HUES64 (cell line): ENCODE data around the gene JUNB. TPM values are rescaled to one million over a fixed set of nuclear protein-coding genes. Genes with fewer than 3 reads are reported as not detected.
A peak's percentile ranks its signal among the peaks of the same experiment; 100 is the strongest.

Experiments used
- H3K27ac ChIP-seq: 2 replicates; pipeline ENCODE4 v1.7.0; 2013; ENCODE audit warnings: low read depth, low read length, inconsistent platforms
- H3K27me3 ChIP-seq: 2 replicates; pipeline ENCODE4 v1.6.1; 2013; ENCODE audit warnings: mild to moderate bottlenecking, low read length; ENCODE audit not compliant: insufficient read depth
- H3K36me3 ChIP-seq: 2 replicates; pipeline ENCODE4 v1.6.1; 2013; ENCODE audit warnings: mild to moderate bottlenecking, low read length; ENCODE audit not compliant: insufficient read depth
- H3K4me1 ChIP-seq: 2 replicates; pipeline ENCODE4 v1.6.1; 2013; ENCODE audit warnings: mild to moderate bottlenecking, low read length, moderate library complexity; ENCODE audit not compliant: insufficient read depth
- H3K4me3 ChIP-seq: 2 replicates; pipeline ENCODE4 v1.5.1; 2013; ENCODE audit warnings: mild to moderate bottlenecking, low read length, moderate library complexity
- H3K9ac ChIP-seq: 2 replicates; pipeline ENCODE4 v1.6.1; 2013; ENCODE audit warnings: mild to moderate bottlenecking, low read depth, low read length
- H3K9me3 ChIP-seq: 2 replicates; pipeline ENCODE4 v1.6.1; 2013; ENCODE audit warnings: low read depth, low read length; ENCODE audit not compliant: insufficient read depth
- WGBS: fragments of 150-250, 120-280 bp; methylation state at CpG from one replicate; pipeline ENCODE4 v1.1.7; 2013; ENCODE audit warnings: missing lambda C conversion rate; 5-methylcytosine and 5-hydroxymethylcytosine counted together
- polyA plus RNA-seq, 2 experiments: library from polyadenylated mRNA; stranded (reverse); fragments of 50-300 nt; gene quantifications; one replicate each; pipeline ENCODE4 v1.2.3, GENCODE V29; 2013

JUNB gene
- 2.4 TPM for polyA plus RNA-seq (2013, experiment 1 of 2)
- polyA plus RNA-seq (2013, experiment 2 of 2) = 3.6 TPM

DNA sequence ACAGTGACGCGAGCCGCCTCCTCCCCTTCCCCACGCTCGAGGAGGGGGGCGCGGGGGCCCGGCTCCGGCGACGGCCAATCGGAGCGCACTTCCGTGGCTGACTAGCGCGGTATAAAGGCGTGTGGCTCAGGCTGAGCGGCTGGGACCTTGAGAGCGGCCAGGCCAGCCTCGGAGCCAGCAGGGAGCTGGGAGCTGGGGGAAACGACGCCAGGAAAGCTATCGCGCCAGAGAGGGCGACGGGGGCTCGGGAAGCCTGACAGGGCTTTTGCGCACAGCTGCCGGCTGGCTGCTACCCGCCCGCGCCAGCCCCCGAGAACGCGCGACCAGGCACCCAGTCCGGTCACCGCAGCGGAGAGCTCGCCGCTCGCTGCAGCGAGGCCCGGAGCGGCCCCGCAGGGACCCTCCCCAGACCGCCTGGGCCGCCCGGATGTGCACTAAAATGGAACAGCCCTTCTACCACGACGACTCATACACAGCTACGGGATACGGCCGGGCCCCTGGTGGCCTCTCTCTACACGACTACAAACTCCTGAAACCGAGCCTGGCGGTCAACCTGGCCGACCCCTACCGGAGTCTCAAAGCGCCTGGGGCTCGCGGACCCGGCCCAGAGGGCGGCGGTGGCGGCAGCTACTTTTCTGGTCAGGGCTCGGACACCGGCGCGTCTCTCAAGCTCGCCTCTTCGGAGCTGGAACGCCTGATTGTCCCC, at the start of gene JUNB:
Gene JUNB, plus strand, starts transcription at position 142 of the 706 bp plus-strand sequence. Its CDS starts 286 bp downstream, at position 428.
- Histone ChIP-seq H3K9me3 (no peaks in the 10 kb centered on the region), H3K4me3 (peak within 1 kb of the TSS; percentile 73), H3K27me3 (peaks cover 28% of the 10 kb centered on the region), H3K4me1 (peaks cover 36% of the 10 kb centered on the region), H3K36me3 (no peaks in the 10 kb centered on the region), H3K27ac (peak within 1 kb of the TSS; percentile 61; the same call in 1 of the 2 replicates), H3K9ac (peak within 1 kb of the TSS; percentile 87)
- under 1% methylated on average over 73 of the region's 73 CpGs for WGBS

DNA sequence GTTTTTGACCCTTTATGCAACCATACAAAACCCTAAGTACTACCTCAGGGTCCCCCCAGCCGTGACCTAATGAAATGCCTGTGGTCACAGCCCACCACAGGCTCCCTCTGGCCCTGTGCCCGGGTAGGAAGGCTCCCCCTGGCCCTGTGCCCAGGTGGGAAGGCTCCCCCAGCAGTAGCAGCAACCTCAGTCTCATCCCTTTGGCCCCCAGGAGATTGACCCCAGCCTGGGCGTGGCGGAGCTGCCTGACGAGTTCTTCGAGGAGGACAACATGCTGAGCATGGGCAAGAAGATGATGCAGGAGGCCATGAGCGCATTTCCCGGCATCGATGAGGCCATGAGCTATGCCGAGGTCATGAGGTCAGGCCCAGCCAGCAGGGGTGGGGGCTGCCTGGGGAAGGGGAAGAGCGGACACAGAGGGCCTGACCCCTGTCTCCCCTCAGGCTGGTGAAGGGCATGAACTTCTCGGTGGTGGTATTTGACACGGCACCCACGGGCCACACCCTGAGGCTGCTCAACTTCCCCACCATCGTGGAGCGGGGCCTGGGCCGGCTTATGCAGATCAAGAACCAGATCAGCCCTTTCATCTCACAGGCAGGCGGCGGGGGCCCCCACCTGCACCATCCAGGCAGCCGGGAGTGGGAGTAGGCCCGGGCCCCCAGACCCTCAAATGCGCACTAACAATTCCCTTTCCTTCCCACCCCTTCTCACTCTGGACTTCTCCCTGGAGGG, 46.0 kb upstream of the JUNB start:
- no peak overlapping the region for H3K9ac ChIP-seq
- no peak overlapping the region for H3K27ac ChIP-seq
- WGBS = 93% methylated on average over 22 of the region's 22 CpGs
- no peak overlapping the region for H3K4me3 ChIP-seq
- peaks cover 40% of the 10 kb centered on the region for H3K36me3 ChIP-seq
- H3K27me3 ChIP-seq = peaks cover 9% of the 10 kb centered on the region
- no peaks in the 10 kb centered on the region for H3K4me1 ChIP-seq
- no peaks in the 10 kb centered on the region for H3K9me3 ChIP-seq

DNA sequence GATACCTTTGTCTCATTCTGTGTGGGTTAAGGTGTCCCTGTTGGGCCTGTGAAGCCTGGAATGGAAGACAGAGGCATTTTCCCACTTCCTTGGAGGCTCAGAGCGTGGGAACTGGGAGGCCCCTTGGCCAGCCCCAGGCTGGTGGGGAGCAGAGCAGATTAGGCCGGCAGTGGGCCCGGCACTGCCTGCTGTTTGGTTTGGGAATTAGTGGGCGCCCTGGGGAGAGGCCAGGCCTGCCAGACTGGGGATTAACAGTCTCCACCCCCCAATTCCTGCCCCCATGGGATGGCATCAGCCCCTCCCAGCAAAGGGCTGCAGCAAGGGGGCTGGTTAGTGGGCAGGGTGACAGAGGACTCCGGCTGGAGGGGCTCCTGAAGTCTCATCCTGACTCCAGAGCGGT, 42.8 kb upstream of the JUNB start:
- no peak overlapping the region for H3K9ac ChIP-seq
- H3K4me3 ChIP-seq = no peak overlapping the region
- H3K4me1 ChIP-seq = no peaks in the 10 kb centered on the region
- H3K27me3 ChIP-seq = peaks cover 26% of the 10 kb centered on the region
- WGBS = 71% methylated on average over 5 of the region's 6 CpGs
- no peak overlapping the region for H3K27ac ChIP-seq
- peaks cover 36% of the 10 kb centered on the region for H3K36me3 ChIP-seq
- H3K9me3 ChIP-seq = no peaks in the 10 kb centered on the region

DNA sequence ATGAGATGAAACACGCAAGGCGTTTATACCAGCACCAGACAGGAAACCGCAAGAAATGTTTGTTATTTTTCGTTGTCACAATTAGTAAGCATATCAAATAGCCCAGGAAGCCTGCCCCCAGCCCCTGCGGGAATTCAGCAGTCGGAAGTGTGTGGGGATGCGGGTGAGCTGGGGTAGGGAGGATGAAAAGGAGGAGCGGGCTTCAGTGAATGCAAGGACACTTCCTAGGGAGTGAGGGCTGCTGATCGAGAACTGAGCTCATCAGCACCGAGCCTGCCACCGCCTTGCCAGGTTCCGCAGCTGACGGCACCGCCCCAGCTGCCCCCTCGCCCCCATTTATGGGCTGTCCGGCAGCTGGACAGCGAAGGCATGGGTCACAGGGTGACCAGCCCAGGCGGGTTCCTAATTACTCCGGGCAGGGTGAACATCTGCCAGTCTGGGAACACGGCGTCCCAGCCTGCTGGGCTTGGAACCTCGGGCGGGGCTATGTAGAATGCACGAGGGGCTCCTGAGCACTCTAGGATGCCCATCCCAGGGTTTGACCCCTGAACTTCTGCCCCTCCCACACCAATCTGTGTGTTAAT, 41.3 kb upstream of the JUNB start:
- Histone ChIP-seq H3K36me3 (peaks cover 29% of the 10 kb centered on the region), H3K9me3 (no peaks in the 10 kb centered on the region), H3K9ac (no peak overlapping the region), H3K27ac (no peak overlapping the region), H3K4me1 (no peaks in the 10 kb centered on the region), H3K4me3 (no peak overlapping the region), H3K27me3 (peaks cover 26% of the 10 kb centered on the region)
- WGBS = 34% methylated on average over 24 of the region's 24 CpGs

DNA sequence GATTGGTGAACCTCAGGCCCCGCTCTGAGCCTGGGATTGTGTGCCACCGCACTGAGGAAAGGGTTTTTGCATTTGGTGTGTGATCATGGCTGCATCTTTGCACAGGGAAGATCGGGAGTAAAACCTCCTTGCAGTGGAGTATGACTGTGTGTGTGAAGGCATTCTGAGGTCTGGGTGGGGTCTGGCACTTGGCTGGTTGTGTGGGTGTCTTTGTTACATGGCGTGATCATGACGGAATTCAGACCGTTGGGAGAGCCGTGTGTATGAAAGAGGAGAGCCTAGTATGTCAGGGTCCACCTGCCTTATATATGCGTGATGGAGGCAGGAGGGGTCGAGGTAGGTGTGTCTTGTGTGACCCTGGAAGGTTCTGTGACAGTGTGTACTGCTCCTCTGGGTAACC, 40.4 kb upstream of the JUNB start:
- H3K4me3 ChIP-seq = no peak overlapping the region
- H3K4me1 ChIP-seq = no peaks in the 10 kb centered on the region
- H3K9me3 ChIP-seq = no peaks in the 10 kb centered on the region
- 85% methylated on average over 9 of the region's 9 CpGs for WGBS
- peaks cover 23% of the 10 kb centered on the region for H3K36me3 ChIP-seq
- H3K9ac ChIP-seq = no peak overlapping the region
- no peak overlapping the region for H3K27ac ChIP-seq
- H3K27me3 ChIP-seq = peaks cover 26% of the 10 kb centered on the region

DNA sequence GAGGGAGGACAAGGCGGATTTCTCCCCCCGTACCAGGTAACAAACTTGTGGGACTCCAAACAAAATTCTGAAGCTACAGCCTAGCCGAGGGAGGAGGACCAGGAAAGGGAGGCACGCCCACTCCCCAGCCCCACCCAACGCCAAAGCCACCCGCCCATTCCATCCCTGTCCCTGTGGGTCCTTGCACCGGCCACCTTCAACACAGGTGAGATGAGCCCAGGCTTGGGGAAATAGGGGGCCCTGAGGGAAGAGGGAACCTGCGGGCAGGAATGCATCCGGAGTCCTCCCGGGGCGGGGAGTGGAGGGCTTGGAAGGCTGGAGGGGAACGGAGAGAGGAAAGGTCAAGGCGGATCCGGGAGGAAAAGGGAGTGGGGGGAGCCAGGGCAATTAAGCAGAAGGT, 39.7 kb upstream of the JUNB start, which contains the start of gene BEST2:
Gene BEST2, plus strand, starts transcription at position 157 of the 400 bp plus-strand sequence. CDS start 802 bp downstream, outside the sequence.
- peak within 1 kb of the TSS; percentile 43 for H3K4me3 ChIP-seq
- 7% methylated on average over 11 of the region's 14 CpGs for WGBS
- no peak within 1 kb of the TSS; the same call in 1 of the 2 replicates for H3K9ac ChIP-seq
- peaks cover 26% of the 10 kb centered on the region for H3K27me3 ChIP-seq
- no peaks in the 10 kb centered on the region for H3K9me3 ChIP-seq
- H3K36me3 ChIP-seq = peaks cover 15% of the 10 kb centered on the region
- no peaks in the 10 kb centered on the region for H3K4me1 ChIP-seq
- no peak within 1 kb of the TSS for H3K27ac ChIP-seq

DNA sequence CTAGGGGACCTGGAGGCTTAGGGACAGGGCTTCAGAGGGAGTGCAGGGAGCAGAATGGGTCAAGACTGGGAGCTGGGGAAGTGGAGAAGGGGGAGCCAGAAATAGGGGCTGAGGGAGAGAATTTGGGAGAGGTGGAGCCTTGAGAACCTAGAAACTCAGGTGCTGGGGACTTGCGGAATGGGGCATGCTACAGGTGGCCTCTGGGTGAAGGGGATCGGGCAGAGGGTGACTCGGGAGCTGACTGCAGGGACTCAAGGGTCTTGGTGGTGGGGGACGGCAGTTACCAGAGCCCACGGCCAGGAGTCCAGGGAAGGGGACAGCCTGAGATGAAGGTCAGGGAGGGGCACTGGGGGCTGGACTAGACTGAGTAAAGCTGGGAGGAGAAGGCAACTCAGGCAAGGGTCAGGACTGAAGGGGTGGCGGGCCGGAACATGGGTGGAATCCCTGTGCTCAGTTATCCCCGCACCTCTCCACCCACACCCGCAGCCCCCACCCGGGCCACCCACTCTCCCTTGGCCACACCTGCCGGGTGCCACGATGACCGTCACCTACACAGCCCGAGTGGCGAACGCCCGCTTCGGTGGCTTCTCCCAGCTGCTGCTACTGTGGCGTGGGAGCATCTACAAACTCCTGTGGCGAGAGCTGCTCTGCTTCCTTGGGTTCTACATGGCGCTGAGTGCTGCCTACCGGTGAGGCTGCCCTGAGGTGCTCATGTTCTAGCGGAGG, 39.1 kb upstream of the JUNB start:
- Histone ChIP-seq H3K27ac (no peak overlapping the region), H3K27me3 (peaks cover 26% of the 10 kb centered on the region), H3K4me1 (no peaks in the 10 kb centered on the region), H3K9me3 (no peaks in the 10 kb centered on the region), H3K36me3 (peaks cover 11% of the 10 kb centered on the region), H3K4me3 (peak overlapping the region; percentile 43), H3K9ac (no peak overlapping the region; the same call in 1 of the 2 replicates)
- WGBS = 75% methylated on average over 21 of the region's 23 CpGs

DNA sequence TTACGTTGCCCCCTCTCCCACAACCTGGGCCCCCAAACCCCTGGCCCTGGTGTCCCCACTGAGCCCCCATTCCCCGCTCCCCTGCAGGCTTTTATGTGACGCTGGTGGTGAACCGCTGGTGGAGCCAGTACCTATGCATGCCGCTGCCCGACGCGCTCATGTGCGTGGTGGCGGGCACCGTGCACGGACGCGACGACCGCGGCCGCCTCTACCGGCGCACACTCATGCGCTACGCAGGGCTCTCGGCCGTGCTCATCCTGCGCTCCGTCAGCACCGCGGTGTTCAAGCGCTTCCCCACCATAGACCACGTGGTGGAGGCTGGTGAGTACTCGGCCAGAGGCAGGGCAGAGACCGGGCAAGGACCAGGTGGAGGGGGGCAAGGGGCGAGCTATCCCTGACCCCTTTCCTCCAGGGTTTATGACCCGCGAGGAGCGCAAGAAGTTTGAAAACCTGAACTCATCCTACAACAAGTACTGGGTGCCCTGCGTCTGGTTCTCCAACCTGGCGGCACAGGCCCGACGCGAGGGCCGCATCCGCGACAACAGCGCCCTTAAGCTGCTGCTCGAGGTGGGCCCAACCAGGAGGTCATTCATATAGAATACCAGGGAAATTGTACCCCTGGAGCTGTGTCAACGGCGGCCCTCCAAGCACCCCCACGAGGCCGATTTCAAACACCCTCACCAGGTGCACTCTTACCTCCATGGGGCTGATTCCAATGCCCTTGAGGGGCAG, 36.7 kb upstream of the JUNB start:
- H3K4me1 ChIP-seq = no peaks in the 10 kb centered on the region
- H3K36me3 ChIP-seq = no peaks in the 10 kb centered on the region
- no peaks in the 10 kb centered on the region for H3K9me3 ChIP-seq
- 88% methylated on average over 50 of the region's 50 CpGs for WGBS
- H3K27ac ChIP-seq = no peak overlapping the region
- peaks cover 24% of the 10 kb centered on the region for H3K27me3 ChIP-seq
- no peak overlapping the region for H3K9ac ChIP-seq
- H3K4me3 ChIP-seq = no peak overlapping the region

DNA sequence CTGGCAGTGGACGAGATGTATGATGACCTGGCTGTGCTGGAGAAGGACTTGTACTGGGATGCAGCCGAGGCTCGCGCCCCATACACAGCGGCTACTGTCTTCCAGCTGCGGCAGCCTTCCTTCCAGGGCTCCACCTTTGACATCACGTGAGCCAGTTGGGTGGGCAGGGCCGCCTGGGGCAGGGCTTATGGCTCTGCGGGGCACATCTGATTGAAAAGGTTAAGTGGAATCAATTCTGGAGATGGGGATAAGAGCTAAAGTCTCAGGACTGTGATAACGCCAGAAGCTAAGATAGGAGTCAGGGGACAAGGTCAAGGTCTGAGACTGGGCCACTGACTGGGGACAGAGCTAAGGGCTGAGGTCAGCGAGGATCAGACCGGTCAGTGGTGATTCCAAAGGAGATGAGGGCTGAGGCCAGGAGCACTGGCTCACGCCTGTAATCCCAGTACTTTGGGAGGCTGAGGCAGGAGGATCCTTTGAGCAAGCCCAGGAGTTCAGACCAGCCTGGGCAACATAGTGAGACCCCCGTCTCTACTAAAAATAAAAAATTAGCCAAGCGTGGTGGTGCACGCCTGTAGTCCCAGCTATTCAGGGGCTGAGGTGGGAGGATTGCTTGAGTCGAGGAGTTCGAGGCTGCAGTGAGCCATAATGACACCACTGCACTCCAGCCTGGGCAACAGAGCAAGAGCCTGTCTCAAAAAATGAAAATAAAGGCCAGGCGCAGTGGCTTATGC, 35.0 kb upstream of the JUNB start:
- Histone ChIP-seq H3K27ac (no peak overlapping the region), H3K4me3 (no peak overlapping the region), H3K36me3 (no peaks in the 10 kb centered on the region), H3K27me3 (peaks cover 8% of the 10 kb centered on the region), H3K4me1 (no peaks in the 10 kb centered on the region), H3K9ac (no peak overlapping the region), H3K9me3 (no peaks in the 10 kb centered on the region)
- WGBS = 89% methylated on average over 19 of the region's 19 CpGs
